H1 (cell line): ENCODE data around the gene MPPED2. TPM values are rescaled to one million over a fixed set of nuclear protein-coding genes. Genes with fewer than 3 reads are reported as not detected.

Experiments used
- CTCF ChIA-PET: fragments of 300-600 bp; sonication (Branson Sonifier 250); formaldehyde crosslinking; loops from one replicate; lab custom pipeline; 2021; ENCODE audit not compliant: partially characterized antibody; lab: Charles Lee
- POLR2A ChIA-PET: fragments of 300-600 bp; sonication (Branson Sonifier 250); formaldehyde crosslinking; loops from one replicate; lab custom pipeline; 2021; ENCODE audit warnings: inconsistent platforms; ENCODE audit not compliant: partially characterized antibody; lab: Charles Lee
- DNase-seq, 2 experiments: peaks; one replicate each; pipeline versions ENCODE4 v3.0.0 to v3.0.0-alpha.2; 2010 to 2022; ENCODE audit warnings: low spot score in 2 of 2, low read depth in 1 of 2, mixed read lengths in 1 of 2
- FAIRE-seq: peaks from 2 replicates; lab custom pipeline; 2011; peaks lifted over from hg19 to GRCh38; lab: Jason Lieb, UNC
- H2AFZ ChIP-seq: 2 replicates; pipeline ENCODE4 v1.8.1; 2012; ENCODE audit warnings: low read length, inconsistent platforms
- H2AK5ac ChIP-seq: 2 replicates; pipeline ENCODE4 v1.6.1; 2013; ENCODE audit warnings: low read depth, low read length
- H2BK120ac ChIP-seq: replicated peaks from 2 replicates; pipeline ENCODE3; 2013; ENCODE audit warnings: low read depth, low read length, inconsistent platforms
- H2BK12ac ChIP-seq: 2 replicates; pipeline ENCODE4 v1.6.1; 2013; ENCODE audit warnings: low read depth, low read length
- H2BK15ac ChIP-seq: 2 replicates; pipeline ENCODE4 v1.6.1; 2013; ENCODE audit warnings: low read length
- H2BK20ac ChIP-seq: 2 replicates; pipeline ENCODE4 v1.6.1; 2013; ENCODE audit warnings: low read length
- H2BK5ac ChIP-seq: 2 replicates; pipeline ENCODE4 v1.6.1; 2013; ENCODE audit warnings: low read depth, low read length
- H3K14ac ChIP-seq: 2 replicates; pipeline ENCODE4 v1.6.1; 2013; ENCODE audit warnings: inconsistent platforms; ENCODE audit not compliant: insufficient read length
- H3K18ac ChIP-seq: 2 replicates; pipeline ENCODE4 v1.6.1; 2013; ENCODE audit warnings: low read length; ENCODE audit errors: extremely low read depth
- H3K23ac ChIP-seq: 2 replicates; pipeline ENCODE4 v1.6.1; 2013; ENCODE audit warnings: inconsistent platforms; ENCODE audit not compliant: insufficient read length
- H3K23me2 ChIP-seq: 2 replicates; pipeline ENCODE4 v1.6.1; 2013; ENCODE audit warnings: low read depth, low read length
- H3K27ac ChIP-seq: 2 replicates; pipeline ENCODE4 v1.6.1; 2011; ENCODE audit warnings: low read depth, low read length, inconsistent platforms
- H3K27me3 ChIP-seq, 4 experiments: replicated peaks in 1 of 4; 1 replicate in 1 of 4; 2 replicates in 3 of 4; pipeline versions ENCODE4 v1.6.1 to v1.8.1; 2011 to 2013; ENCODE audit warnings: low read length in 3 of 4, mild to moderate bottlenecking in 3 of 4, inconsistent platforms in 2 of 4, mixed read lengths in 2 of 4, moderate library complexity in 1 of 4; ENCODE audit not compliant: control insufficient read depth in 3 of 4, insufficient read depth in 3 of 4; ENCODE audit errors: extremely low read depth in 1 of 4
- H3K36me3 ChIP-seq, 4 experiments: 2 replicates each; pipeline versions ENCODE4 v1.6.1 to v1.8.1; 2011 to 2013; ENCODE audit warnings: mild to moderate bottlenecking in 4 of 4, low read length in 3 of 4, moderate library complexity in 2 of 4, control low read depth in 1 of 4, inconsistent platforms in 1 of 4; ENCODE audit not compliant: insufficient read depth in 4 of 4, control insufficient read depth in 2 of 4
- H3K4ac ChIP-seq: replicated peaks from 2 replicates; pipeline ENCODE3; 2013; ENCODE audit warnings: low read length, low read depth, mixed read lengths, inconsistent platforms; ENCODE audit not compliant: insufficient read length
- H3K4me1 ChIP-seq, 4 experiments: replicated peaks in 1 of 4; 1 replicate in 1 of 4; 2 replicates in 3 of 4; pipeline versions ENCODE4 v1.6.1 to v1.8.1; 2011 to 2013; ENCODE audit warnings: low read length in 3 of 4, inconsistent platforms in 2 of 4, mixed read lengths in 1 of 4; ENCODE audit not compliant: insufficient read depth in 4 of 4, control insufficient read depth in 3 of 4
- H3K4me2 ChIP-seq, 2 experiments: 2 replicates each; pipeline versions ENCODE4 v1.6.1 to v1.8.1; 2011 to 2013; ENCODE audit warnings: low read depth in 2 of 2, low read length in 2 of 2, control low read depth in 1 of 2, inconsistent platforms in 1 of 2, mild to moderate bottlenecking in 1 of 2; ENCODE audit not compliant: insufficient read depth in 1 of 2
- H3K4me3 ChIP-seq, 4 experiments: fragments of 200-600, 300-600 bp in 1 of 4; sonication (generic), shearing (Covaris generic), sonication (Bioruptor Twin) in 1 of 4; 2 replicates each; pipeline versions ENCODE4 v1.5.1 to v1.8.1; 2011 to 2016; ENCODE audit warnings: low read length in 4 of 4, low read depth in 3 of 4, control low read depth in 2 of 4, inconsistent platforms in 2 of 4, mild to moderate bottlenecking in 2 of 4, mixed read lengths in 1 of 4, moderate library complexity in 1 of 4; ENCODE audit not compliant: insufficient read depth in 2 of 4; ENCODE audit errors: extremely low read depth in 1 of 4
- H3K56ac ChIP-seq: replicated peaks from 2 replicates; pipeline ENCODE3; 2013; ENCODE audit warnings: low read depth, mild to moderate bottlenecking, mixed read lengths, low read length, inconsistent platforms; ENCODE audit not compliant: insufficient read length
- H3K79me1 ChIP-seq: 2 replicates; pipeline ENCODE4 v1.6.1; 2013; ENCODE audit warnings: low read depth, low read length, control low read depth
- H3K79me2 ChIP-seq, 2 experiments: 2 replicates each; pipeline versions ENCODE4 v1.6.1 to v1.8.1; 2012 to 2013; ENCODE audit warnings: low read length in 2 of 2, mild to moderate bottlenecking in 2 of 2, inconsistent platforms in 1 of 2; ENCODE audit not compliant: insufficient read depth in 2 of 2, control insufficient read depth in 1 of 2
- H3K9ac ChIP-seq, 4 experiments: replicated peaks in 1 of 4; 1 replicate in 1 of 4; 2 replicates in 3 of 4; pipeline versions ENCODE4 v1.6.1 to v1.8.1; 2011 to 2013; ENCODE audit warnings: low read depth in 3 of 4, low read length in 3 of 4, control low read depth in 2 of 4, mild to moderate bottlenecking in 2 of 4, moderate library complexity in 2 of 4, inconsistent platforms in 1 of 4; ENCODE audit errors: extremely low read depth in 1 of 4
- H3K9me3 ChIP-seq, 2 experiments: 2 replicates each; pipeline versions ENCODE4 v1.6.1 to v1.8.1; 2012 to 2013; ENCODE audit warnings: mild to moderate bottlenecking in 2 of 2, moderate library complexity in 2 of 2, control low read depth in 1 of 2, inconsistent platforms in 1 of 2, low read depth in 1 of 2, low read length in 1 of 2, mixed read lengths in 1 of 2; ENCODE audit not compliant: insufficient read depth in 2 of 2
- H4K20me1 ChIP-seq, 2 experiments: replicated peaks in 1 of 2; 2 replicates each; pipeline versions ENCODE3 to v1.8.1; 2011 to 2013; ENCODE audit warnings: inconsistent platforms in 2 of 2, low read length in 2 of 2, mild to moderate bottlenecking in 1 of 2; ENCODE audit not compliant: insufficient read depth in 2 of 2, control insufficient read depth in 1 of 2
- H4K5ac ChIP-seq: 2 replicates; pipeline ENCODE4 v1.6.1; 2013; ENCODE audit warnings: low read length, low read depth, mixed read lengths, inconsistent platforms; ENCODE audit not compliant: insufficient read length
- H4K8ac ChIP-seq: 2 replicates; pipeline ENCODE4 v1.8.0; 2013; ENCODE audit warnings: mild to moderate bottlenecking, moderate library complexity, low read length, inconsistent platforms; ENCODE audit not compliant: insufficient read depth; ENCODE audit errors: extremely low read depth
- H4K91ac ChIP-seq: replicated peaks from 2 replicates; pipeline ENCODE3; 2013; ENCODE audit warnings: low read length, mixed read lengths, inconsistent platforms; ENCODE audit not compliant: insufficient read length
- ASH2L ChIP-seq: fragments of 200-600, 300-600 bp; sonication (generic); IDR thresholded peaks from one replicate; pipeline ENCODE4 v1.7.1; 2017; ENCODE audit warnings: low read length
- ATF2 ChIP-seq: IDR thresholded peaks from 2 replicates; pipeline ENCODE4 v1.6.1; 2012; ENCODE audit warnings: low read length, inconsistent platforms
- BRCA1 ChIP-seq: IDR thresholded peaks from 2 replicates; pipeline ENCODE4 v1.6.1; 2012; ENCODE audit warnings: low read depth, low read length, improper control_type of control experiment
- EP300 ChIP-seq, 2 experiments: IDR thresholded peaks; 1 replicate in 1 of 2; 2 replicates in 1 of 2; pipeline ENCODE4 v1.6.1; 2011 to 2012; ENCODE audit warnings: low read depth in 2 of 2, low read length in 2 of 2, mild to moderate bottlenecking in 2 of 2, borderline replicate concordance in 1 of 2, inconsistent platforms in 1 of 2, moderate library complexity in 1 of 2
- GABPA ChIP-seq: IDR thresholded peaks from 2 replicates; pipeline ENCODE4 v1.6.1; 2011; ENCODE audit warnings: mild to moderate bottlenecking, low read length, moderate library complexity, borderline replicate concordance; ENCODE audit not compliant: insufficient read depth
- GTF2F1 ChIP-seq: IDR thresholded peaks from 2 replicates; pipeline ENCODE4 v1.6.1; 2012; ENCODE audit warnings: low read depth, low read length, improper control_type of control experiment, borderline replicate concordance
- HDAC2 ChIP-seq, 2 experiments: fragments of 300-600 bp in 1 of 2; sonication (generic) in 1 of 2; IDR thresholded peaks; 2 replicates each; pipeline ENCODE4 v1.6.1; 2011 to 2012; ENCODE audit warnings: low read depth in 2 of 2, low read length in 2 of 2, mild to moderate bottlenecking in 2 of 2, moderate library complexity in 2 of 2, borderline replicate concordance in 1 of 2, inconsistent platforms in 1 of 2
- KDM1A ChIP-seq: fragments of 200-600, 300-600 bp; sonication (generic); IDR thresholded peaks from 2 replicates; pipeline ENCODE4 v1.7.1; 2016; ENCODE audit warnings: mild to moderate bottlenecking, low read length, borderline replicate concordance
- KDM4A ChIP-seq: IDR thresholded peaks from one replicate; pipeline ENCODE4 v1.7.1; 2012; ENCODE audit warnings: low read depth, mild to moderate bottlenecking, moderate library complexity, low read length, inconsistent platforms; ENCODE audit not compliant: severe bottlenecking
- SP4 ChIP-seq: IDR thresholded peaks from 2 replicates; pipeline ENCODE4 v1.6.1; 2012; ENCODE audit warnings: low read length, inconsistent platforms
- ZNF274 ChIP-seq: IDR thresholded peaks from 2 replicates; pipeline ENCODE4 v1.7.0; 2012; ENCODE audit warnings: low read length, borderline replicate concordance; ENCODE audit errors: extremely low read depth
- WGBS, 2 experiments: shearing (Covaris generic) in 1 of 2; methylation state at CpG; one replicate each; pipeline versions ENCODE4 v1.1.6 to v1.1.7; 2013 to 2015; ENCODE audit warnings: low lambda C conversion rate in 2 of 2, mixed read lengths in 2 of 2, inconsistent platforms in 1 of 2, low coverage in 1 of 2, missing lambda C conversion rate in 1 of 2; ENCODE audit not compliant: insufficient replicate concordance in 2 of 2, insufficient coverage in 1 of 2, insufficient read length in 1 of 2; ENCODE audit errors: extremely low coverage in 1 of 2, missing lambda C conversion rate in 1 of 2; 5-methylcytosine and 5-hydroxymethylcytosine counted together
- polyA plus RNA-seq, 7 experiments: library from polyadenylated mRNA; depleted of rRNA in 3 of 7; stranded (reverse) in 5 of 7; unstranded in 2 of 7; fragments of >200 nt in 5 of 7; fragments of 200-250 nt in 2 of 7; gene quantifications; 1 replicate in 5 of 7; 2 replicates in 1 of 7; 4 replicates in 1 of 7; pipeline versions ENCODE4 v1.2.1 to v1.2.3, GENCODE V29; 2011 to 2013; ENCODE audit warnings: missing spikeins in 2 of 7, mixed read lengths in 2 of 7
- total RNA-seq: library from RNA; stranded (reverse); fragmentation: NEBNext Ultra II Directional; extraction: Animal tissue kit (Norgen Biotek cat#: 25700); gene quantifications from 2 replicates; pipeline ENCODE4 v1.2.1, GENCODE V29; 2021

MPPED2 gene
- total and polyA plus RNA-seq, 2 of the 8 experiments (the other 6 are each of a cell fraction or from before 2014, with no cell fraction given), result 1.3 to 3.5 TPM

- no peak overlapping the region for H2BK20ac ChIP-seq
- H3K36me3 ChIP-seq, result no peaks in the 10 kb centered on the region
- no peak overlapping the region for H2BK5ac ChIP-seq
- no peaks in the 10 kb centered on the region for H3K23me2 ChIP-seq
- no peak overlapping the region for H2AK5ac ChIP-seq
- H3K4me3 ChIP-seq, result peak overlapping the region in 1 of 4 experiments; percentile 14; a peak in 1 of 8 replicates
- H2AFZ ChIP-seq, result no peak overlapping the region
- no peaks in the 10 kb centered on the region for H4K20me1 ChIP-seq
- ChIA-PET CTCF (no interaction called here), POLR2A (interaction anchor here (0.6 to 0.8 kb wide), 2 partner anchors 37 to 603 kb away, joined by 3 to 4 read pairs; no protein-coding TSS in a partner anchor)
- no peaks in the 10 kb centered on the region for H3K79me1 ChIP-seq
- no peak overlapping the region for H3K9ac ChIP-seq
- no peak overlapping the region for H2BK15ac ChIP-seq
- H4K8ac ChIP-seq, result no peak overlapping the region
- H3K27me3 ChIP-seq, result peaks cover 0 to 10% (median 2%) of the 10 kb centered on the region in 4 experiments; a peak in 4 of 7 replicates
- no peak overlapping the region for H3K4ac ChIP-seq
- H4K5ac ChIP-seq, result no peak overlapping the region
- H4K91ac ChIP-seq, result no peak overlapping the region
- 4% methylated on average over 1 of the region's 1 CpG; no CpG with 5 or more reads in 1 of the 2 experiments for WGBS, 2 experiments
- no peak overlapping the region for H3K56ac ChIP-seq
- H3K18ac ChIP-seq, result no peak overlapping the region
- no peaks in the 10 kb centered on the region for H3K9me3 ChIP-seq
- H2BK12ac ChIP-seq, result no peak overlapping the region
- peak overlapping the region in 1 of 2 experiments; percentile 39; a peak in 2 of 4 replicates for H3K4me2 ChIP-seq
- DNase-seq (no peak), FAIRE-seq (peak; percentile 60)
- H3K27ac ChIP-seq, result no peak overlapping the region
- peaks cover 0 to 21% (median 10%) of the 10 kb centered on the region in 4 experiments; a peak in 6 of 7 replicates for H3K4me1 ChIP-seq
- H3K79me2 ChIP-seq, result no peaks in the 10 kb centered on the region
- no peak overlapping the region for H2BK120ac ChIP-seq
- H3K23ac ChIP-seq, result no peak overlapping the region
- H3K14ac ChIP-seq, result no peak overlapping the region
- TF ChIP-seq BRCA1, result no peak
- no peak for TF ChIP-seq KDM4A
- peak in 1 of 2 experiments; percentile 91; a peak in 2 of 3 replicates for TF ChIP-seq EP300 (IDR thresholded peaks at IDR 0.05; ENCODE audit: borderline replicate concordance in 1 of 2, low read depth in 2 of 2, low read length in 2 of 2)
- no peak for TF ChIP-seq ATF2
- TF ChIP-seq GTF2F1, result no peak
- no peak for TF ChIP-seq SP4
- no peak for TF ChIP-seq KDM1A
- TF ChIP-seq HDAC2 (IDR thresholded peaks at IDR 0.05; ENCODE audit: borderline replicate concordance in 1 of 2, low read depth in 2 of 2, low read length in 2 of 2), result 0 out of 4 replicates have a peak, but pooled peaks of 1 of the 2 experiments have one; percentile 30
- no peak for TF ChIP-seq GABPA
- no peak for TF ChIP-seq ZNF274
- no peak for TF ChIP-seq ASH2L
These were observed 39.8 kb downstream of the MPPED2 start for GRCh38 chr11:30546334-30546733.
